H1 (cell line): Measurements from ENCODE around the gene CHRD. TPM values are rescaled to one million over a fixed set of nuclear protein-coding genes. Genes with fewer than 3 reads are reported as not detected.

Experiments used
- CTCF ChIA-PET: fragments of 300-600 bp; sonication (Branson Sonifier 250); formaldehyde crosslinking; loops from one replicate; lab custom pipeline; 2021; ENCODE audit not compliant: partially characterized antibody; lab: Charles Lee
- POLR2A ChIA-PET: fragments of 300-600 bp; sonication (Branson Sonifier 250); formaldehyde crosslinking; loops from one replicate; lab custom pipeline; 2021; ENCODE audit warnings: inconsistent platforms; ENCODE audit not compliant: partially characterized antibody; lab: Charles Lee
- DNase-seq, 2 experiments: peaks; one replicate each; pipeline versions ENCODE4 v3.0.0 to v3.0.0-alpha.2; 2010 to 2022; ENCODE audit warnings: low spot score in 2 of 2, low read depth in 1 of 2, mixed read lengths in 1 of 2
- FAIRE-seq: peaks from 2 replicates; lab custom pipeline; 2011; peaks lifted over from hg19 to GRCh38; lab: Jason Lieb, UNC
- H2AFZ ChIP-seq: 2 replicates; pipeline ENCODE4 v1.8.1; 2012; ENCODE audit warnings: low read length, inconsistent platforms
- H2AK5ac ChIP-seq: 2 replicates; pipeline ENCODE4 v1.6.1; 2013; ENCODE audit warnings: low read depth, low read length
- H2BK120ac ChIP-seq: replicated peaks from 2 replicates; pipeline ENCODE3; 2013; ENCODE audit warnings: low read depth, low read length, inconsistent platforms
- H2BK12ac ChIP-seq: 2 replicates; pipeline ENCODE4 v1.6.1; 2013; ENCODE audit warnings: low read depth, low read length
- H2BK15ac ChIP-seq: 2 replicates; pipeline ENCODE4 v1.6.1; 2013; ENCODE audit warnings: low read length
- H2BK20ac ChIP-seq: 2 replicates; pipeline ENCODE4 v1.6.1; 2013; ENCODE audit warnings: low read length
- H2BK5ac ChIP-seq: 2 replicates; pipeline ENCODE4 v1.6.1; 2013; ENCODE audit warnings: low read depth, low read length
- H3K14ac ChIP-seq: 2 replicates; pipeline ENCODE4 v1.6.1; 2013; ENCODE audit warnings: inconsistent platforms; ENCODE audit not compliant: insufficient read length
- H3K18ac ChIP-seq: 2 replicates; pipeline ENCODE4 v1.6.1; 2013; ENCODE audit warnings: low read length; ENCODE audit errors: extremely low read depth
- H3K23ac ChIP-seq: 2 replicates; pipeline ENCODE4 v1.6.1; 2013; ENCODE audit warnings: inconsistent platforms; ENCODE audit not compliant: insufficient read length
- H3K23me2 ChIP-seq: 2 replicates; pipeline ENCODE4 v1.6.1; 2013; ENCODE audit warnings: low read depth, low read length
- H3K27ac ChIP-seq: 2 replicates; pipeline ENCODE4 v1.6.1; 2011; ENCODE audit warnings: low read depth, low read length, inconsistent platforms
- H3K27me3 ChIP-seq, 4 experiments: replicated peaks in 1 of 4; 1 replicate in 1 of 4; 2 replicates in 3 of 4; pipeline versions ENCODE4 v1.6.1 to v1.8.1; 2011 to 2013; ENCODE audit warnings: low read length in 3 of 4, mild to moderate bottlenecking in 3 of 4, inconsistent platforms in 2 of 4, mixed read lengths in 2 of 4, moderate library complexity in 1 of 4; ENCODE audit not compliant: control insufficient read depth in 3 of 4, insufficient read depth in 3 of 4; ENCODE audit errors: extremely low read depth in 1 of 4
- H3K36me3 ChIP-seq, 4 experiments: 2 replicates each; pipeline versions ENCODE4 v1.6.1 to v1.8.1; 2011 to 2013; ENCODE audit warnings: mild to moderate bottlenecking in 4 of 4, low read length in 3 of 4, moderate library complexity in 2 of 4, control low read depth in 1 of 4, inconsistent platforms in 1 of 4; ENCODE audit not compliant: insufficient read depth in 4 of 4, control insufficient read depth in 2 of 4
- H3K4ac ChIP-seq: replicated peaks from 2 replicates; pipeline ENCODE3; 2013; ENCODE audit warnings: low read length, low read depth, mixed read lengths, inconsistent platforms; ENCODE audit not compliant: insufficient read length
- H3K4me1 ChIP-seq, 4 experiments: replicated peaks in 1 of 4; 1 replicate in 1 of 4; 2 replicates in 3 of 4; pipeline versions ENCODE4 v1.6.1 to v1.8.1; 2011 to 2013; ENCODE audit warnings: low read length in 3 of 4, inconsistent platforms in 2 of 4, mixed read lengths in 1 of 4; ENCODE audit not compliant: insufficient read depth in 4 of 4, control insufficient read depth in 3 of 4
- H3K4me2 ChIP-seq, 2 experiments: 2 replicates each; pipeline versions ENCODE4 v1.6.1 to v1.8.1; 2011 to 2013; ENCODE audit warnings: low read depth in 2 of 2, low read length in 2 of 2, control low read depth in 1 of 2, inconsistent platforms in 1 of 2, mild to moderate bottlenecking in 1 of 2; ENCODE audit not compliant: insufficient read depth in 1 of 2
- H3K4me3 ChIP-seq, 4 experiments: fragments of 200-600, 300-600 bp in 1 of 4; sonication (generic), shearing (Covaris generic), sonication (Bioruptor Twin) in 1 of 4; 2 replicates each; pipeline versions ENCODE4 v1.5.1 to v1.8.1; 2011 to 2016; ENCODE audit warnings: low read length in 4 of 4, low read depth in 3 of 4, control low read depth in 2 of 4, inconsistent platforms in 2 of 4, mild to moderate bottlenecking in 2 of 4, mixed read lengths in 1 of 4, moderate library complexity in 1 of 4; ENCODE audit not compliant: insufficient read depth in 2 of 4; ENCODE audit errors: extremely low read depth in 1 of 4
- H3K56ac ChIP-seq: replicated peaks from 2 replicates; pipeline ENCODE3; 2013; ENCODE audit warnings: low read depth, mild to moderate bottlenecking, mixed read lengths, low read length, inconsistent platforms; ENCODE audit not compliant: insufficient read length
- H3K79me1 ChIP-seq: 2 replicates; pipeline ENCODE4 v1.6.1; 2013; ENCODE audit warnings: low read depth, low read length, control low read depth
- H3K79me2 ChIP-seq, 2 experiments: 2 replicates each; pipeline versions ENCODE4 v1.6.1 to v1.8.1; 2012 to 2013; ENCODE audit warnings: low read length in 2 of 2, mild to moderate bottlenecking in 2 of 2, inconsistent platforms in 1 of 2; ENCODE audit not compliant: insufficient read depth in 2 of 2, control insufficient read depth in 1 of 2
- H3K9ac ChIP-seq, 4 experiments: replicated peaks in 1 of 4; 1 replicate in 1 of 4; 2 replicates in 3 of 4; pipeline versions ENCODE4 v1.6.1 to v1.8.1; 2011 to 2013; ENCODE audit warnings: low read depth in 3 of 4, low read length in 3 of 4, control low read depth in 2 of 4, mild to moderate bottlenecking in 2 of 4, moderate library complexity in 2 of 4, inconsistent platforms in 1 of 4; ENCODE audit errors: extremely low read depth in 1 of 4
- H3K9me3 ChIP-seq, 2 experiments: 2 replicates each; pipeline versions ENCODE4 v1.6.1 to v1.8.1; 2012 to 2013; ENCODE audit warnings: mild to moderate bottlenecking in 2 of 2, moderate library complexity in 2 of 2, control low read depth in 1 of 2, inconsistent platforms in 1 of 2, low read depth in 1 of 2, low read length in 1 of 2, mixed read lengths in 1 of 2; ENCODE audit not compliant: insufficient read depth in 2 of 2
- H4K20me1 ChIP-seq, 2 experiments: replicated peaks in 1 of 2; 2 replicates each; pipeline versions ENCODE3 to v1.8.1; 2011 to 2013; ENCODE audit warnings: inconsistent platforms in 2 of 2, low read length in 2 of 2, mild to moderate bottlenecking in 1 of 2; ENCODE audit not compliant: insufficient read depth in 2 of 2, control insufficient read depth in 1 of 2
- H4K5ac ChIP-seq: 2 replicates; pipeline ENCODE4 v1.6.1; 2013; ENCODE audit warnings: low read length, low read depth, mixed read lengths, inconsistent platforms; ENCODE audit not compliant: insufficient read length
- H4K8ac ChIP-seq: 2 replicates; pipeline ENCODE4 v1.8.0; 2013; ENCODE audit warnings: mild to moderate bottlenecking, moderate library complexity, low read length, inconsistent platforms; ENCODE audit not compliant: insufficient read depth; ENCODE audit errors: extremely low read depth
- H4K91ac ChIP-seq: replicated peaks from 2 replicates; pipeline ENCODE3; 2013; ENCODE audit warnings: low read length, mixed read lengths, inconsistent platforms; ENCODE audit not compliant: insufficient read length
- KDM4A ChIP-seq: IDR thresholded peaks from one replicate; pipeline ENCODE4 v1.7.1; 2012; ENCODE audit warnings: low read depth, mild to moderate bottlenecking, moderate library complexity, low read length, inconsistent platforms; ENCODE audit not compliant: severe bottlenecking
- KDM5A ChIP-seq: fragments of 200-600 bp; IDR thresholded peaks from 2 replicates; pipeline ENCODE4 v1.7.1; 2012; ENCODE audit warnings: mild to moderate bottlenecking, low read length, inconsistent platforms, mixed read lengths
- POLR2A ChIP-seq, 2 experiments: IDR thresholded peaks; 1 replicate in 1 of 2; 2 replicates in 1 of 2; pipeline ENCODE4 v1.6.1; 2011; ENCODE audit warnings: low read depth in 2 of 2, low read length in 2 of 2, mild to moderate bottlenecking in 2 of 2; ENCODE audit errors: control extremely low read depth in 1 of 2
- WGBS, 2 experiments: shearing (Covaris generic) in 1 of 2; methylation state at CpG; one replicate each; pipeline versions ENCODE4 v1.1.6 to v1.1.7; 2013 to 2015; ENCODE audit warnings: low lambda C conversion rate in 2 of 2, mixed read lengths in 2 of 2, inconsistent platforms in 1 of 2, low coverage in 1 of 2, missing lambda C conversion rate in 1 of 2; ENCODE audit not compliant: insufficient replicate concordance in 2 of 2, insufficient coverage in 1 of 2, insufficient read length in 1 of 2; ENCODE audit errors: extremely low coverage in 1 of 2, missing lambda C conversion rate in 1 of 2; 5-methylcytosine and 5-hydroxymethylcytosine counted together
- polyA plus RNA-seq, 7 experiments: library from polyadenylated mRNA; depleted of rRNA in 3 of 7; stranded (reverse) in 5 of 7; unstranded in 2 of 7; fragments of >200 nt in 5 of 7; fragments of 200-250 nt in 2 of 7; gene quantifications; 1 replicate in 5 of 7; 2 replicates in 1 of 7; 4 replicates in 1 of 7; pipeline versions ENCODE4 v1.2.1 to v1.2.3, GENCODE V29; 2011 to 2013; ENCODE audit warnings: missing spikeins in 2 of 7, mixed read lengths in 2 of 7
- total RNA-seq: library from RNA; stranded (reverse); fragmentation: NEBNext Ultra II Directional; extraction: Animal tissue kit (Norgen Biotek cat#: 25700); gene quantifications from 2 replicates; pipeline ENCODE4 v1.2.1, GENCODE V29; 2021

Gene CHRD
- total and polyA plus RNA-seq, 2 of the 8 experiments (the other 6 are each of a cell fraction or from before 2014, with no cell fraction given) = 0.62 to 0.86 TPM

DNA sequence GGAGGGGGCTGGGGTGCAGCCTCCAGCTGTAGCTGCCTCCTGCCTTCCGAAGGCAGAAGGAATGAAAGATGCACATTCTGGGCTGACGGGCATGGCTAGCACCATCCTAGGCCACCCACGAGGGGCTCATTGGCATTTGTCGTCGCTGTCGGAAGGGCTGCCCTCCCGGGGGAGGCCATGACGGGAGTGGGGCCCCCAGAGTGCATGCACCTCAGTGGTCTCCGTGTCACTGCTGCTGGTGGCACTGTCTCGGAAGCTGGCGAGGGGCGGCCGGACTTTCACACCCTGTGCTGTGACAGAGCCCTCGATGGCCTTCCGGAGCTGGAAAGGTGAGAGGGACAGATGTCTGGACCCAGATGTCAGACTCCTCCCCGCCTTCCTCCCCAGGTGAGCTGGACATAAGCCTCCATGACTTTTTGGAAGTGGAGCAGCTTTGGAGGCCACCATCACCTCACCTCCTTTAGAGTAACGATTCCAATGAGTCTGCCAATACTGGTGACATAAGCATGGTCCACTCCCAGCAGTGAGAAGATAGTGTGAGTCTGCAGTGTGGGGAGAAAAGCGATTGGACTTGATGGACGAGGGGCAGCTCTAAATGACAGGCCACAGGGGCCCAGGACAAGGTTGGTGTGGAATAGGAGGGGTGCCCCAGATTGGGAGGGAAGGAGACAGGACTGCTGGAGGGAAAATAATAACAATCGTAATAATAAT lies 33.2 kb upstream of the CHRD start:
- Histone ChIP-seq H3K79me1 (no peaks in the 10 kb centered on the region; the same call in 1 of the 2 replicates), H3K4me2 (no peak overlapping the region), H3K23me2 (no peaks in the 10 kb centered on the region), H2BK5ac (no peak overlapping the region), H3K27ac (no peak overlapping the region), H2BK120ac (no peak overlapping the region), H2BK20ac (no peak overlapping the region), H3K36me3 (peaks cover 0 to 16% (median 3%) of the 10 kb centered on the region in 4 experiments; a peak in 6 of 8 replicates), H4K91ac (no peak overlapping the region), H2BK15ac (no peak overlapping the region), H3K27me3 (no peaks in the 10 kb centered on the region), H4K5ac (no peak overlapping the region), H3K4me1 (peaks cover 0 to 13% (median 10%) of the 10 kb centered on the region in 4 experiments; a peak in 6 of 7 replicates), H2AFZ (no peak overlapping the region), H3K4ac (no peak overlapping the region), H3K9me3 (no peaks in the 10 kb centered on the region), H3K23ac (no peak overlapping the region), H3K14ac (no peak overlapping the region), H4K8ac (no peak overlapping the region), H3K4me3 (no peak overlapping the region), H3K56ac (no peak overlapping the region), H3K9ac (no peak overlapping the region), H3K18ac (no peak overlapping the region), H2AK5ac (no peak overlapping the region; the same call in 1 of the 2 replicates), H4K20me1 (peaks cover 2 to 15% of the 10 kb centered on the region in 2 experiments), H2BK12ac (no peak overlapping the region), H3K79me2 (no peaks in the 10 kb centered on the region)
- 91% methylated on average over 18 of the region's 20 CpGs; no CpG with 5 or more reads in 1 of the 2 experiments for WGBS, 2 experiments
- TF ChIP-seq POLR2A (IDR thresholded peaks at IDR 0.05; ENCODE audit: control extremely low read depth in 1 of 2, low read depth in 2 of 2, low read length in 2 of 2) (0 out of 3 replicates have a peak, but pooled peaks of 1 of the 2 experiments have one; percentile 9), KDM4A (no peak), KDM5A (no peak)
- ChIA-PET POLR2A (interaction anchor here (1.0 to 3.2 kb wide), 5 partner anchors 9 to 29 kb away, joined by 3 to 23 read pairs (median 5); partner anchors contain the start of gene FAM131A), CTCF (interaction anchor here (0.6 to 7.4 kb wide), 6 partner anchors 7 to 442 kb away, joined by 3 to 49 read pairs (median 6); no protein-coding TSS in a partner anchor)
- no peak for FAIRE-seq
- DNase-seq = no peak
